ENCODE measurements around the gene HIC1.
A peak's percentile ranks its signal among the peaks of the same experiment; 100 is the strongest.

The HIC1 gene

DNA sequence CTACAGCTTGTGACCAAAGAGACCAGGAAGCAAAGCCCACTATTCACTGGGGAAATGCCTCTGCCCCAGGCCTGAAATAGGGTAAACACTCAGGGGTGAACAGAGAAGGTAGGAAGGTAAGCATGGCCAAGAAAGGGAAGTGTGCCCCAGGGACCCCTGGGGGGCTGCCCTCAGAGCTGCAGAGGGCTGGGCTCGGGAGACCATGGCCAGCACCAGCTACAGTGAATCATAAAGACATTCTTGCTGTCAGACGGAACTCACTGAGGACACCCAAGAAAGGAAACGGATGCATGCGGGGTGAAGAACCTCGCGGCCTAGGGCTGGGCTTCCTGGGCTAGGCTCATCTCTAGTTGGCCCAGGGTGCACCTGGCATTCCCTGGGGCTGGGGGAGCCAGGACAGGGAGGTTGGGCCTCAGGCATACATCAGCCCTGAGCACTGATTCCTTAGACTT, 9.6 kb downstream of the HIC1 start:
- TF ChIP-seq GLIS3 (CRISPR knock-in tag; IDR thresholded peaks at IDR 0.05) (no peak), ARNTL (CRISPR knock-in tag; IDR thresholded peaks at IDR 0.05; ENCODE audit: borderline replicate concordance, low read depth) (no peak), OSR1 (CRISPR knock-in tag; IDR thresholded peaks at IDR 0.05) (no peak), ZFP30 (CRISPR knock-in tag; IDR thresholded peaks at IDR 0.05) (no peak), ESRRG (CRISPR knock-in tag; IDR thresholded peaks at IDR 0.05) (no peak), PPARA (CRISPR knock-in tag; IDR thresholded peaks at IDR 0.05; ENCODE audit: borderline replicate concordance) (no peak), ZNF8 (CRISPR knock-in tag; IDR thresholded peaks at IDR 0.05) (no peak), ZNF565 (CRISPR knock-in tag; conservative IDR thresholded peaks at IDR 0.05; ENCODE audit: low read depth) (no peak), TOX (CRISPR knock-in tag; IDR thresholded peaks at IDR 0.05; ENCODE audit: borderline replicate concordance) (no peak), ZC3H10 (CRISPR knock-in tag; IDR thresholded peaks at IDR 0.05) (no peak), SNAI2 (CRISPR knock-in tag; IDR thresholded peaks at IDR 0.05) (no peak), CSDC2 (CRISPR knock-in tag; IDR thresholded peaks at IDR 0.05) (no peak), ZNF70 (CRISPR knock-in tag; IDR thresholded peaks at IDR 0.05) (no peak), ISL1 (CRISPR knock-in tag; IDR thresholded peaks at IDR 0.05) (no peak)
- TF ChIP-seq, protein P1, sequence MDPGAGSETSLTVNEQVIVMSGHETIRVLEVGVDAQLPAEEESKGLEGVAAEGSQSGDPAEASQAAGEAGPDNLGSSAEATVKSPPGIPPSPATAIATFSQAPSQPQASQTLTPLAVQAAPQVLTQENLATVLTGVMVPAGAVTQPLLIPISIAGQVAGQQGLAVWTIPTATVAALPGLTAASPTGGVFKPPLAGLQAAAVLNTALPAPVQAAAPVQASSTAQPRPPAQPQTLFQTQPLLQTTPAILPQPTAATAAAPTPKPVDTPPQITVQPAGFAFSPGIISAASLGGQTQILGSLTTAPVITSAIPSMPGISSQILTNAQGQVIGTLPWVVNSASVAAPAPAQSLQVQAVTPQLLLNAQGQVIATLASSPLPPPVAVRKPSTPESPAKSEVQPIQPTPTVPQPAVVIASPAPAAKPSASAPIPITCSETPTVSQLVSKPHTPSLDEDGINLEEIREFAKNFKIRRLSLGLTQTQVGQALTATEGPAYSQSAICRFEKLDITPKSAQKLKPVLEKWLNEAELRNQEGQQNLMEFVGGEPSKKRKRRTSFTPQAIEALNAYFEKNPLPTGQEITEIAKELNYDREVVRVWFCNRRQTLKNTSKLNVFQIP (CRISPR knock-in tag; IDR thresholded peaks at IDR 0.05; ENCODE audit: borderline replicate concordance, low read depth): no peak
- TF ChIP-seq, protein P2, sequence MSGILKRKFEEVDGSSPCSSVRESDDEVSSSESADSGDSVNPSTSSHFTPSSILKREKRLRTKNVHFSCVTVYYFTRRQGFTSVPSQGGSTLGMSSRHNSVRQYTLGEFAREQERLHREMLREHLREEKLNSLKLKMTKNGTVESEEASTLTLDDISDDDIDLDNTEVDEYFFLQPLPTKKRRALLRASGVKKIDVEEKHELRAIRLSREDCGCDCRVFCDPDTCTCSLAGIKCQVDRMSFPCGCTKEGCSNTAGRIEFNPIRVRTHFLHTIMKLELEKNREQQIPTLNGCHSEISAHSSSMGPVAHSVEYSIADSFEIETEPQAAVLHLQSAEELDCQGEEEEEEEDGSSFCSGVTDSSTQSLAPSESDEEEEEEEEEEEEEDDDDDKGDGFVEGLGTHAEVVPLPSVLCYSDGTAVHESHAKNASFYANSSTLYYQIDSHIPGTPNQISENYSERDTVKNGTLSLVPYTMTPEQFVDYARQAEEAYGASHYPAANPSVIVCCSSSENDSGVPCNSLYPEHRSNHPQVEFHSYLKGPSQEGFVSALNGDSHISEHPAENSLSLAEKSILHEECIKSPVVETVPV (CRISPR knock-in tag; IDR thresholded peaks at IDR 0.05): no peak
- TF ChIP-seq, protein P3, sequence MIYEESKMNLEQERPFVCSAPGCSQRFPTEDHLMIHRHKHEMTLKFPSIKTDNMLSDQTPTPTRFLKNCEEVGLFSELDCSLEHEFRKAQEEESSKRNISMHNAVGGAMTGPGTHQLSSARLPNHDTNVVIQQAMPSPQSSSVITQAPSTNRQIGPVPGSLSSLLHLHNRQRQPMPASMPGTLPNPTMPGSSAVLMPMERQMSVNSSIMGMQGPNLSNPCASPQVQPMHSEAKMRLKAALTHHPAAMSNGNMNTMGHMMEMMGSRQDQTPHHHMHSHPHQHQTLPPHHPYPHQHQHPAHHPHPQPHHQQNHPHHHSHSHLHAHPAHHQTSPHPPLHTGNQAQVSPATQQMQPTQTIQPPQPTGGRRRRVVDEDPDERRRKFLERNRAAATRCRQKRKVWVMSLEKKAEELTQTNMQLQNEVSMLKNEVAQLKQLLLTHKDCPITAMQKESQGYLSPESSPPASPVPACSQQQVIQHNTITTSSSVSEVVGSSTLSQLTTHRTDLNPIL (CRISPR knock-in tag; IDR thresholded peaks at IDR 0.05; ENCODE audit: low read depth): no peak
- TF ChIP-seq, protein P4, sequence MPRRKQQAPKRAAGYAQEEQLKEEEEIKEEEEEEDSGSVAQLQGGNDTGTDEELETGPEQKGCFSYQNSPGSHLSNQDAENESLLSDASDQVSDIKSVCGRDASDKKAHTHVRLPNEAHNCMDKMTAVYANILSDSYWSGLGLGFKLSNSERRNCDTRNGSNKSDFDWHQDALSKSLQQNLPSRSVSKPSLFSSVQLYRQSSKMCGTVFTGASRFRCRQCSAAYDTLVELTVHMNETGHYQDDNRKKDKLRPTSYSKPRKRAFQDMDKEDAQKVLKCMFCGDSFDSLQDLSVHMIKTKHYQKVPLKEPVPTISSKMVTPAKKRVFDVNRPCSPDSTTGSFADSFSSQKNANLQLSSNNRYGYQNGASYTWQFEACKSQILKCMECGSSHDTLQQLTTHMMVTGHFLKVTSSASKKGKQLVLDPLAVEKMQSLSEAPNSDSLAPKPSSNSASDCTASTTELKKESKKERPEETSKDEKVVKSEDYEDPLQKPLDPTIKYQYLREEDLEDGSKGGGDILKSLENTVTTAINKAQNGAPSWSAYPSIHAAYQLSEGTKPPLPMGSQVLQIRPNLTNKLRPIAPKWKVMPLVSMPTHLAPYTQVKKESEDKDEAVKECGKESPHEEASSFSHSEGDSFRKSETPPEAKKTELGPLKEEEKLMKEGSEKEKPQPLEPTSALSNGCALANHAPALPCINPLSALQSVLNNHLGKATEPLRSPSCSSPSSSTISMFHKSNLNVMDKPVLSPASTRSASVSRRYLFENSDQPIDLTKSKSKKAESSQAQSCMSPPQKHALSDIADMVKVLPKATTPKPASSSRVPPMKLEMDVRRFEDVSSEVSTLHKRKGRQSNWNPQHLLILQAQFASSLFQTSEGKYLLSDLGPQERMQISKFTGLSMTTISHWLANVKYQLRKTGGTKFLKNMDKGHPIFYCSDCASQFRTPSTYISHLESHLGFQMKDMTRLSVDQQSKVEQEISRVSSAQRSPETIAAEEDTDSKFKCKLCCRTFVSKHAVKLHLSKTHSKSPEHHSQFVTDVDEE (CRISPR knock-in tag; IDR thresholded peaks at IDR 0.05): no peak
- ATAC-seq: no peak

DNA sequence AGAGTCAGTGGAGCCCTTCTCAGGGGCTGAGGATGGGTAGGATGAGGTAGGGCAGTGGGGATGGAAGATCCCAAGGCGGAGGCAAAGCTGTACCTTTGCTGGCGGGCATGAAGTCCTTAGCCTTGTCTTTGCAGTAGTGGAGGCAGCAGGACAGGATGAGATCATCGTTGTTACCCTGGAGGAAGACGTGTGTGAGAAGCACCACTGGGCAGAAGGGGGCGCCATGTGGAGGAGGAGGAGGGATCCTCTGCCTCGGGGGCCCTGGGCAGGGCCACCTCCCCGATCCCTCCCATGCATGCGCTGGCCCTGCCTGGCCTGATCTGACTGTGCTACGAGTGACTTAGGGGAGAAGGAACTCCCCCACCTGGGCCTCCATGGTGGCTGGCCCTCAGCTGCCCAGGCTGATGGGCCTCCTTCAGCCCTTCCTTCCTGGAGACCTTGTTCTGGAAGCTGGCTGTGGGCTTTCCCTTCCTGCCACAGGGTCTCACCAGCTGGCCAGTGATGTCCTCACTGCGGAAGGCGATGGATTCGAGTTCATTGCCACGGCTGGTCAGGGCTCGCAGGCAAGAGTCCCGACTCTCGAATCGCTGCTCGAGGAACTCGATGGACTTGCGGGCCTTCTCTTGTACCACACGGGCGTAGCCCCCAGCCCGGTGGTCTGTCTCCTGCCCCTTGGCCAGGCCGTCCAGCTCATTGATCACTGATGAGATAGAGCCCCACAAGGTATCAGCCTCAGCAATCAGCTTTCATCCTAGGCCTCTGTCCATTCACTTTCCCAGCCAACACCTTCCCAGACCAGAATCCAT, 10.3 kb downstream of the HIC1 start:
- ATAC-seq: peak; percentile 55
- TF ChIP-seq ZNF565 (CRISPR knock-in tag; conservative IDR thresholded peaks at IDR 0.05; ENCODE audit: low read depth) (no peak), ZC3H10 (CRISPR knock-in tag; IDR thresholded peaks at IDR 0.05) (no peak), TCF4 (CRISPR knock-in tag; IDR thresholded peaks at IDR 0.05; ENCODE audit: borderline replicate concordance) (no peak), ZFP3 (CRISPR knock-in tag; IDR thresholded peaks at IDR 0.05) (no peak), GLIS3 (CRISPR knock-in tag; IDR thresholded peaks at IDR 0.05) (no peak), BACH2 (CRISPR knock-in tag; IDR thresholded peaks at IDR 0.05; ENCODE audit: borderline replicate concordance) (no peak), ZNF8 (CRISPR knock-in tag; IDR thresholded peaks at IDR 0.05) (no peak), ZNF70 (CRISPR knock-in tag; IDR thresholded peaks at IDR 0.05) (no peak), SNAI2 (CRISPR knock-in tag; IDR thresholded peaks at IDR 0.05) (no peak), PPARA (CRISPR knock-in tag; IDR thresholded peaks at IDR 0.05; ENCODE audit: borderline replicate concordance) (no peak), ESRRG (CRISPR knock-in tag; IDR thresholded peaks at IDR 0.05) (no peak)
- TF ChIP-seq, protein P4 (CRISPR knock-in tag; IDR thresholded peaks at IDR 0.05): no peak
- TF ChIP-seq, protein P5, sequence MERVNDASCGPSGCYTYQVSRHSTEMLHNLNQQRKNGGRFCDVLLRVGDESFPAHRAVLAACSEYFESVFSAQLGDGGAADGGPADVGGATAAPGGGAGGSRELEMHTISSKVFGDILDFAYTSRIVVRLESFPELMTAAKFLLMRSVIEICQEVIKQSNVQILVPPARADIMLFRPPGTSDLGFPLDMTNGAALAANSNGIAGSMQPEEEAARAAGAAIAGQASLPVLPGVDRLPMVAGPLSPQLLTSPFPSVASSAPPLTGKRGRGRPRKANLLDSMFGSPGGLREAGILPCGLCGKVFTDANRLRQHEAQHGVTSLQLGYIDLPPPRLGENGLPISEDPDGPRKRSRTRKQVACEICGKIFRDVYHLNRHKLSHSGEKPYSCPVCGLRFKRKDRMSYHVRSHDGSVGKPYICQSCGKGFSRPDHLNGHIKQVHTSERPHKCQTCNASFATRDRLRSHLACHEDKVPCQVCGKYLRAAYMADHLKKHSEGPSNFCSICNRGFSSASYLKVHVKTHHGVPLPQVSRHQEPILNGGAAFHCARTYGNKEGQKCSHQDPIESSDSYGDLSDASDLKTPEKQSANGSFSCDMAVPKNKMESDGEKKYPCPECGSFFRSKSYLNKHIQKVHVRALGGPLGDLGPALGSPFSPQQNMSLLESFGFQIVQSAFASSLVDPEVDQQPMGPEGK (CRISPR knock-in tag; IDR thresholded peaks at IDR 0.05; ENCODE audit: borderline replicate concordance): no peak
- TF ChIP-seq, protein P2 (CRISPR knock-in tag; IDR thresholded peaks at IDR 0.05): no peak
- TF ChIP-seq, protein P1 (CRISPR knock-in tag; IDR thresholded peaks at IDR 0.05; ENCODE audit: borderline replicate concordance, low read depth): no peak
